DOHH2 (cell line): ENCODE measurements around the gene ZNF169.
"Not testable (repeated sequence)": the region's sequence is repeated elsewhere in the genome, so short reads cannot be mapped to it uniquely, and the experiment has no call there.

Experiments
- H3F3A ChIP-seq: fragments of 200-600 bp; sonication (generic), shearing (Covaris generic); 2 replicates; pipeline ENCODE4 v1.6.0; 2016; ENCODE audit warnings: antibody characterized with exemption, mild to moderate bottlenecking; ENCODE audit not compliant: control insufficient read depth, insufficient read depth
- H3K27ac ChIP-seq: fragments of 200-600 bp; sonication (generic); 2 replicates; pipeline ENCODE4 v1.5.1; 2014; ENCODE audit warnings: low read depth, mild to moderate bottlenecking, low read length, moderate library complexity
- H3K27me3 ChIP-seq: fragments of 200-600 bp; sonication (generic); 2 replicates; pipeline ENCODE4 v1.6.1; 2014; ENCODE audit warnings: mild to moderate bottlenecking, low read length, mixed read lengths; ENCODE audit not compliant: control insufficient read depth
- H3K36me3 ChIP-seq: fragments of 200-600 bp; sonication (generic); 2 replicates; pipeline ENCODE4 v1.6.1; 2014; ENCODE audit warnings: mild to moderate bottlenecking, low read length, moderate library complexity, mixed read lengths; ENCODE audit not compliant: control insufficient read depth
- H3K4me1 ChIP-seq: fragments of 200-600 bp; sonication (generic); 2 replicates; pipeline ENCODE4 v1.6.1; 2014; ENCODE audit warnings: mild to moderate bottlenecking, low read length, mixed read lengths; ENCODE audit not compliant: control insufficient read depth
- H3K4me2 ChIP-seq: fragments of 200-600 bp; sonication (generic); 2 replicates; pipeline ENCODE4 v1.6.0; 2014; ENCODE audit warnings: mild to moderate bottlenecking, low read length, moderate library complexity
- H3K4me3 ChIP-seq: fragments of 200-600 bp; sonication (generic); 2 replicates; pipeline ENCODE4 v1.5.1; 2014; ENCODE audit warnings: mild to moderate bottlenecking, low read length, mixed read lengths
- H3K79me2 ChIP-seq: fragments of 200-600 bp; sonication (generic); 2 replicates; pipeline ENCODE4 v1.6.1; 2014; ENCODE audit warnings: mild to moderate bottlenecking, low read length, mixed read lengths; ENCODE audit not compliant: control insufficient read depth
- H3K9me2 ChIP-seq: fragments of 200-600 bp; sonication (generic); replicated peaks from 2 replicates; pipeline ENCODE4 v1.6.1; 2014; ENCODE audit warnings: mild to moderate bottlenecking, low read length, mixed read lengths; ENCODE audit not compliant: control insufficient read depth
- H3K9me3 ChIP-seq: fragments of 200-600 bp; sonication (generic); 2 replicates; pipeline ENCODE4 v1.6.1; 2014; ENCODE audit warnings: antibody characterized with exemption, low read length, mixed read lengths; ENCODE audit not compliant: control insufficient read depth, insufficient read depth
- H4K20me1 ChIP-seq: fragments of 200-600 bp; sonication (generic); 2 replicates; pipeline ENCODE4 v1.6.0; 2014; ENCODE audit warnings: low read depth, mild to moderate bottlenecking, antibody characterized with exemption, low read length, moderate library complexity; ENCODE audit not compliant: control insufficient read depth, insufficient read depth
- EZH2phosphoT487 ChIP-seq: fragments of 200-600 bp; sonication (generic); IDR thresholded peaks from 2 replicates; pipeline ENCODE4 v1.6.1; 2017; ENCODE audit warnings: borderline replicate concordance, mild to moderate bottlenecking, antibody characterized with exemption, low read length, moderate library complexity, mixed read lengths
- TF ChIP-seq, protein P1 (sequence below): fragments of 200-600 bp; sonication (generic); IDR thresholded peaks from one replicate; pipeline ENCODE4 v1.5.1; 2014; ENCODE audit warnings: antibody characterized with exemption, mild to moderate bottlenecking, low read depth, low read length; ENCODE audit not compliant: poor library complexity, severe bottlenecking

The ZNF169 gene

GRCh38 chr9:94270009-94270408, 10.9 kb downstream of the ZNF169 start:
- Histone ChIP-seq H3K79me2 (peaks cover 60% of the 10 kb centered on the region), H3K4me1 (no peaks in the 10 kb centered on the region), H3K9me3 (peaks cover 12% of the 10 kb centered on the region; the same call in 1 of the 2 replicates), H4K20me1 (no peaks in the 10 kb centered on the region), H3K4me3 (no peak overlapping the region), H3F3A (no peaks in the 10 kb centered on the region), H3K9me2 (no peaks in the 10 kb centered on the region), H3K27ac (no peak overlapping the region), H3K4me2 (no peak overlapping the region), H3K36me3 (peaks cover 23% of the 10 kb centered on the region), H3K27me3 (no peaks in the 10 kb centered on the region)
- no peak for TF ChIP-seq EZH2phosphoT487
- TF ChIP-seq, protein P1, sequence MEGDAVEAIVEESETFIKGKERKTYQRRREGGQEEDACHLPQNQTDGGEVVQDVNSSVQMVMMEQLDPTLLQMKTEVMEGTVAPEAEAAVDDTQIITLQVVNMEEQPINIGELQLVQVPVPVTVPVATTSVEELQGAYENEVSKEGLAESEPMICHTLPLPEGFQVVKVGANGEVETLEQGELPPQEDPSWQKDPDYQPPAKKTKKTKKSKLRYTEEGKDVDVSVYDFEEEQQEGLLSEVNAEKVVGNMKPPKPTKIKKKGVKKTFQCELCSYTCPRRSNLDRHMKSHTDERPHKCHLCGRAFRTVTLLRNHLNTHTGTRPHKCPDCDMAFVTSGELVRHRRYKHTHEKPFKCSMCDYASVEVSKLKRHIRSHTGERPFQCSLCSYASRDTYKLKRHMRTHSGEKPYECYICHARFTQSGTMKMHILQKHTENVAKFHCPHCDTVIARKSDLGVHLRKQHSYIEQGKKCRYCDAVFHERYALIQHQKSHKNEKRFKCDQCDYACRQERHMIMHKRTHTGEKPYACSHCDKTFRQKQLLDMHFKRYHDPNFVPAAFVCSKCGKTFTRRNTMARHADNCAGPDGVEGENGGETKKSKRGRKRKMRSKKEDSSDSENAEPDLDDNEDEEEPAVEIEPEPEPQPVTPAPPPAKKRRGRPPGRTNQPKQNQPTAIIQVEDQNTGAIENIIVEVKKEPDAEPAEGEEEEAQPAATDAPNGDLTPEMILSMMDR = no peak

DNA sequence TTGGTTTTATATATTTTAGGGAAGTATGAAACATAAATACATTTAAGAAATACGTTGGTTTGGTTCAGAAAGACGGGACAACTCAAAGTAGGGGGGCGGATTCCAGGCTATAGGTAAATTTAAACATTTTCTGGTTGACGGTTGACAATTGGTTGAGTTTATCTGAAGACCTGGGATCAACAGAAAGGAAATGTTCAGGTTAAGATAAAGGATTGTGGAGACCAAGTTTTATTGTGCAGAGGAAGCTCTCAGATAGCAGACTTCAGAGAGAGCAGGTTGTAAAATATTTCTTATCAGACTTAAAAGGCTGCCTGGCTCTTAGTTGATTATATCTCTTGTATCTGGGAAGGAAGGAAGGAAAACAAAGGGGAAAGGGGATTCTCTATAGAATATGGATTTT, 17.9 kb downstream of the ZNF169 start:
- not testable (repeated sequence) for H3K9me2 ChIP-seq, H4K20me1 ChIP-seq, H3K4me3 ChIP-seq, H3K27ac ChIP-seq, H3K4me2 ChIP-seq, H3F3A ChIP-seq, H3K27me3 ChIP-seq, H3K4me1 ChIP-seq
- H3K9me3 ChIP-seq = peaks cover 14% of the 10 kb centered on the region; the same call in 1 of the 2 replicates
- peaks cover 31% of the 10 kb centered on the region for H3K79me2 ChIP-seq
- peaks cover 42% of the 10 kb centered on the region for H3K36me3 ChIP-seq

- no peak overlapping the region for H3K4me3 ChIP-seq
- no peaks in the 10 kb centered on the region for H4K20me1 ChIP-seq
- H3K27ac ChIP-seq = no peak overlapping the region
- peaks cover 42% of the 10 kb centered on the region for H3K36me3 ChIP-seq
- no peaks in the 10 kb centered on the region for H3F3A ChIP-seq
- peaks cover 14% of the 10 kb centered on the region; the same call in 1 of the 2 replicates for H3K9me3 ChIP-seq
- no peaks in the 10 kb centered on the region for H3K4me1 ChIP-seq
- H3K4me2 ChIP-seq = no peak overlapping the region
- H3K9me2 ChIP-seq = no peaks in the 10 kb centered on the region
- TF ChIP-seq EZH2phosphoT487 = no peak
- TF ChIP-seq, protein P1 = no peak
- H3K79me2 ChIP-seq = peaks cover 23% of the 10 kb centered on the region
- no peaks in the 10 kb centered on the region for H3K27me3 ChIP-seq
These were observed 18.9 kb downstream of the ZNF169 start for GRCh38 chr9:94277885-94278536.

- Histone ChIP-seq H3K4me2 (no peak overlapping the region), H3K27ac (no peak overlapping the region), H3K36me3 (peaks cover 35% of the 10 kb centered on the region), H4K20me1 (no peaks in the 10 kb centered on the region), H3K9me2 (no peaks in the 10 kb centered on the region), H3K4me3 (no peak overlapping the region), H3K27me3 (no peaks in the 10 kb centered on the region), H3F3A (no peaks in the 10 kb centered on the region), H3K4me1 (no peaks in the 10 kb centered on the region), H3K79me2 (peaks cover 4% of the 10 kb centered on the region), H3K9me3 (peaks cover 14% of the 10 kb centered on the region; the same call in 1 of the 2 replicates)
- TF ChIP-seq EZH2phosphoT487 = no peak
- TF ChIP-seq, protein P1 = no peak
These were observed 21.4 kb downstream of the ZNF169 start for GRCh38 chr9:94280409-94280989.
